ENCODE measurements around the gene CAP2.

Gene CAP2

DNA sequence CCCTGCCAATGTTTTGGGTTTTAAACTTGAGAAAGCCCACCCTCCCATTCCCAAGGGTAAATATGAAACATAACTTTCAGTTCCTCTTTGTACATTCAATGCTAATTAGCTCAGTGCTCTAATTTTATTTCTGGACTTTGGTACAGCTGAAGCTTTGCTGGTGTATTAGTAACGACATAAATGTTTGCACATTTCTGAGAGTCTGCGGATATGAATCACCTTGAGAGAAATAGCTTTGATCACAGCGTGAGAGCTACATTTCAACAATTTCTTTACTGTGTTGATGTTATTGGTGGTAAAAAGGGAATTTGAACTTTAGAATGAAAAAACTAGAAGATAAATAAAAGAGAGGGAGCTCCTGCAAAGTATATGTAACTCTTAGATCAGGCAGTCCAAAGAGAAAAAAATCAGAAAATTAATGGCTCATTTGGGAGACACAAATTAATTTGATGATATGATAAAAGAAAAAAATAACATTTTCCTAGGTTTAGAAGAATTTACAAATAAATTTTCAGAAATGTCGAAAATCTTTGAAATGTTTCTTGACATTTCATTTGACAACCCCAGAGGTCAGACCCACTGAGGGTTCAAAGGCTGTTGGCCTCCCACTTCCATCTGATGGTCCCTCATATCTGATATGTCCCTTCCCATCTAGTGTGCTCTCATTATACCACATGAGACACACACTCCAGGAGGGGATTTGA, 38.5 kb upstream of the CAP2 start:
- ChIA-PET POLR2A (ENCODE audit: low non-redundant PET) (no interaction called here), CTCF (no interaction called here)
- no peak for DNase-seq (ENCODE audit: low spot score)
- H3K27ac ChIP-seq: no peak overlapping the region
- TF ChIP-seq, protein P1, sequence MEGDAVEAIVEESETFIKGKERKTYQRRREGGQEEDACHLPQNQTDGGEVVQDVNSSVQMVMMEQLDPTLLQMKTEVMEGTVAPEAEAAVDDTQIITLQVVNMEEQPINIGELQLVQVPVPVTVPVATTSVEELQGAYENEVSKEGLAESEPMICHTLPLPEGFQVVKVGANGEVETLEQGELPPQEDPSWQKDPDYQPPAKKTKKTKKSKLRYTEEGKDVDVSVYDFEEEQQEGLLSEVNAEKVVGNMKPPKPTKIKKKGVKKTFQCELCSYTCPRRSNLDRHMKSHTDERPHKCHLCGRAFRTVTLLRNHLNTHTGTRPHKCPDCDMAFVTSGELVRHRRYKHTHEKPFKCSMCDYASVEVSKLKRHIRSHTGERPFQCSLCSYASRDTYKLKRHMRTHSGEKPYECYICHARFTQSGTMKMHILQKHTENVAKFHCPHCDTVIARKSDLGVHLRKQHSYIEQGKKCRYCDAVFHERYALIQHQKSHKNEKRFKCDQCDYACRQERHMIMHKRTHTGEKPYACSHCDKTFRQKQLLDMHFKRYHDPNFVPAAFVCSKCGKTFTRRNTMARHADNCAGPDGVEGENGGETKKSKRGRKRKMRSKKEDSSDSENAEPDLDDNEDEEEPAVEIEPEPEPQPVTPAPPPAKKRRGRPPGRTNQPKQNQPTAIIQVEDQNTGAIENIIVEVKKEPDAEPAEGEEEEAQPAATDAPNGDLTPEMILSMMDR (conservative IDR thresholded peaks at IDR 0.05; ENCODE audit: low read depth): no peak

DNA sequence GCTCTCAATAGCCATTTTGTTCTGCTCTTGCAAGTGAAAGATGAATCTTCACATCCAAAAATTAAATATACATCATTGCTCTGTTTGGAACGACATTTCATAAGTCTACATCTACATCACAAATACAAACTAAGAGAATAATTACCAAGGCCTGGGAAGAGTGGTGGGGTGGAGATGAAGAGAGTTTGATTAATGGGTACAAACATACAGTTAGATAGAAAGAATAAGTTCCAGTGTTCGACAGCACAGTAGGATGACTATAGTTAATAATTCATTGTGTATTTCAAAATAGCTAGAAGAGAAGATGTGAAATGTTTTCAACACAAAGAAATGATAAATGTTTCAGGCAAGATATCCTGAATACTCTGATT, 38.0 kb upstream of the CAP2 start:
- H3K27ac ChIP-seq: no peak overlapping the region
- TF ChIP-seq, protein P1 (conservative IDR thresholded peaks at IDR 0.05; ENCODE audit: low read depth): no peak
- no peak for DNase-seq (ENCODE audit: low spot score)
- CTCF ChIA-PET: no interaction called here
- POLR2A ChIA-PET (ENCODE audit: low non-redundant PET): no interaction called here

DNA sequence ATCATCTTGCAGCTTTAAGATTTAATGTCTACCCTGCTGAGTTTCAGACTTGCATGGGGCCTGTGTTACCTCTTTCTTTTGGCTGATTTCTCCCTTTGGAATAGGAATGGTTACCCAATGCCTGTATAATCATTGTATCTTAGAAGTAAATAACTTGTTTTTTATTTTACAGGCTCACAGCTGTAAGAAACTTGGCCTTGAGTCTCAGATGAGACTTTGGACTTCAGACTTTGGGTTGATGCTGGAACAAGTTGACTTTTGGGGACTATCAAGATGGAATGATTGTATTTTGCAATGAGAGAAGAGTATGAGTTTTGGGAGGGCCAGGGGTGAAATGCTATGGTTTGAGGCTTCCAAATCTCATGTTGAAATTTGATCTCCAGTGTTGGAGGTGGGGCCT, 34.9 kb upstream of the CAP2 start:
- POLR2A ChIA-PET (ENCODE audit: low non-redundant PET): no interaction called here

DNA sequence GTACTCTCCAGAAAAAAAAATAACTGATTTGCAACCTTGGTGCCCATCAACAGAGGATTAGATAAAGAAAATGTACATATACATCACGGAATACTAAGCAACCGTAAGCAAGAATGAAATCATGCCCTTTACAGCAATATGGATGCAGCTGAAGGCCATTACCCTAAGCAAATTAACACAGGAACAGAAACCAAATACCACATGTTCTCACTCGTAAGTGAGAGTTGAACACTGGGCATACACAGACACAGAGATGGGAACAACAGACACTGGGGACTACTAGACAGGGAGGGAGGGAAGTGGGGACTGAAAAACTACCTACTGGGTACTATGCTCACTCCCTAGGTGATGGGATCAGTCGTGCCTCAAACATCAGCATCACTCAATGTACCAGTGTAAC, 32.8 kb upstream of the CAP2 start:
- TF ChIP-seq, protein P1 (conservative IDR thresholded peaks at IDR 0.05; ENCODE audit: low read depth): no peak
- POLR2A ChIA-PET (ENCODE audit: low non-redundant PET): no interaction called here

More for the DNA sequence above, 34.9 kb upstream of the CAP2 start:
- DNase-seq (ENCODE audit: low spot score): no peak
- CTCF ChIA-PET: no interaction called here
- H3K27ac ChIP-seq: no peak overlapping the region
- TF ChIP-seq, protein P1 (conservative IDR thresholded peaks at IDR 0.05; ENCODE audit: low read depth): no peak

DNA sequence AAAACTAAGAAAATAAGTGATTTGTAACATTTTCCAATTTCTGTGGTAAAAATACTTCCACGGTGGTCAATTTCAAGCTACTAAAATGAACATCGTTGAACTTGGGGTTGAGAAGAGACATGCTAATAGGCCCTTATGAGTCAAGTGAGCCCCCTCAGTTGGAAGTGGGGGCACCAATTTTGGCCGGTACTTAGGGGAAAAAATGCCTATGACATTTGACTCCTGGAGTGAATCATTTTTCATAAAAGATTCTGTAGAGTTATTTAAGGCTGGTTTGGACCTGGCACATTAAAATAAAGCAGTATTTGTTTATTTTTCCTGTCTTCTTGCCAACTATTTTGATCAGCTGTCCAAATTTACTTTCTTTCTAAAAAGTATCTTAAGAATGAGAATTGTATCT, 32.4 kb upstream of the CAP2 start:
- no peak for DNase-seq (ENCODE audit: low spot score)
- ChIA-PET POLR2A (ENCODE audit: low non-redundant PET) (no interaction called here), CTCF (no interaction called here)
- TF ChIP-seq, protein P1 (conservative IDR thresholded peaks at IDR 0.05; ENCODE audit: low read depth): no peak
- H3K27ac ChIP-seq: no peak overlapping the region

More for the DNA sequence above, 32.8 kb upstream of the CAP2 start:
- DNase-seq (ENCODE audit: low spot score): no peak
- H3K27ac ChIP-seq: no peak overlapping the region
- CTCF ChIA-PET: no interaction called here

DNA sequence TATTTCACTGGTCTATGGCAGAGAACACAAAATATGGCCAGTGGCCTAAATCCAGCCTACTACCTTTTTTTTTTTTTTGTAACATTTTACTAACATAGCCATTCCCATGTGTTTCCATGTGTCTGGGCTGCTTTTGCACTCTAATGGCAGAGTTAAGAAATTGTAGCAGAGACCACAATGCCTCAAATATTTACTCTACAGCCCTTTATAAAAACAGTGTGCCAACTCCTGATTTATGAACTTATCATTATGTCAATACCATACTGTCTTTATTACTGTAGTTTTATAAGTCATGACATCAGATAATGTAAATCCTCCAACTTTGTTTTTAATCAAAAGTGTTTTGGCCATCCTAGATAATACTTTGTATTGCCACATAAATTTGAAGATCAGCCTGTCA, 27.4 kb upstream of the CAP2 start:
- no peak overlapping the region for H3K27ac ChIP-seq
- TF ChIP-seq, protein P1 (conservative IDR thresholded peaks at IDR 0.05; ENCODE audit: low read depth): no peak
- DNase-seq (ENCODE audit: low spot score): no peak
- ChIA-PET CTCF (no interaction called here), POLR2A (ENCODE audit: low non-redundant PET) (no interaction called here)

All from RWPE1 (cell line).